OCI-LY3 (cell line): Measurements from ENCODE around the gene PLXNB3.

ENCODE experiments used
- H2AFZ ChIP-seq: fragments of 200-600, 300-600 bp; shearing (Covaris generic); 2 replicates; pipeline ENCODE4 v1.6.0; 2014; ENCODE audit warnings: antibody characterized with exemption, low read depth, low read length
- H3K27ac ChIP-seq: fragments of 200-600, 300-600 bp; sonication (generic); 2 replicates; pipeline ENCODE4 v1.5.1; 2014; ENCODE audit warnings: mild to moderate bottlenecking, low read length, moderate library complexity, mixed read lengths
- H3K27me3 ChIP-seq: fragments of 200-600, 300-600 bp; sonication (generic); 2 replicates; pipeline ENCODE4 v1.6.1; 2014; ENCODE audit warnings: low read depth, low read length, mixed read lengths
- H3K36me3 ChIP-seq: fragments of 200-600, 300-600 bp; sonication (generic); replicated peaks from 2 replicates; pipeline ENCODE3; 2014; ENCODE audit warnings: low read depth, low read length, mixed read lengths
- H3K4me1 ChIP-seq: fragments of 300-600, 200-600 bp; sonication (generic); 2 replicates; pipeline ENCODE4 v1.6.1; 2014; ENCODE audit warnings: low read length, mixed read lengths
- H3K4me2 ChIP-seq: fragments of 200-600, 300-600 bp; sonication (generic); 2 replicates; pipeline ENCODE4 v1.6.1; 2014; ENCODE audit warnings: low read length, mixed read lengths
- H3K4me3 ChIP-seq: fragments of 300-600, 200-600 bp; sonication (generic); 2 replicates; pipeline ENCODE4 v1.5.1; 2014; ENCODE audit warnings: antibody characterized with exemption, mild to moderate bottlenecking, low read length, moderate library complexity
- H3K79me2 ChIP-seq: fragments of 300-600, 200-600 bp; shearing (Covaris generic); 2 replicates; pipeline ENCODE4 v1.6.1; 2014; ENCODE audit warnings: mild to moderate bottlenecking, low read length, mixed read lengths
- H3K9ac ChIP-seq: fragments of 300-600, 200-600 bp; shearing (Covaris generic); 2 replicates; pipeline ENCODE4 v1.6.0; 2014; ENCODE audit warnings: mild to moderate bottlenecking, low read length, moderate library complexity
- H3K9me3 ChIP-seq: fragments of 200-600, 300-600 bp; shearing (Covaris generic); 2 replicates; pipeline ENCODE4 v1.6.1; 2014; ENCODE audit warnings: low read length, mixed read lengths; ENCODE audit not compliant: insufficient read depth
- H4K20me1 ChIP-seq: fragments of 200-600, 300-600 bp; sonication (generic); 2 replicates; pipeline ENCODE4 v1.6.1; 2016; ENCODE audit warnings: low read length, mixed read lengths; ENCODE audit not compliant: insufficient read depth
- EZH2phosphoT487 ChIP-seq: fragments of 200-600 bp; shearing (Covaris generic); IDR thresholded peaks from 2 replicates; pipeline ENCODE4 v1.6.1; 2018; ENCODE audit warnings: antibody characterized with exemption, mixed run types, low read depth
- TF ChIP-seq, protein P1 (sequence below): fragments of 200-600, 300-600 bp; sonication (generic); IDR thresholded peaks from 2 replicates; pipeline ENCODE4 v1.5.1; 2014; ENCODE audit warnings: antibody characterized with exemption, low read length, low read depth

Gene PLXNB3

GRCh38 chrX:153773741-153774575 lies 9.9 kb downstream of the PLXNB3 start:
- Histone ChIP-seq H3K4me3 (no peak overlapping the region), H3K27ac (no peak overlapping the region), H2AFZ (no peak overlapping the region), H3K27me3 (no peaks in the 10 kb centered on the region), H3K36me3 (no peaks in the 10 kb centered on the region), H3K9ac (no peak overlapping the region), H3K4me1 (no peaks in the 10 kb centered on the region), H4K20me1 (no peaks in the 10 kb centered on the region), H3K9me3 (no peaks in the 10 kb centered on the region), H3K4me2 (no peak overlapping the region), H3K79me2 (no peaks in the 10 kb centered on the region)
- TF ChIP-seq, protein P1, sequence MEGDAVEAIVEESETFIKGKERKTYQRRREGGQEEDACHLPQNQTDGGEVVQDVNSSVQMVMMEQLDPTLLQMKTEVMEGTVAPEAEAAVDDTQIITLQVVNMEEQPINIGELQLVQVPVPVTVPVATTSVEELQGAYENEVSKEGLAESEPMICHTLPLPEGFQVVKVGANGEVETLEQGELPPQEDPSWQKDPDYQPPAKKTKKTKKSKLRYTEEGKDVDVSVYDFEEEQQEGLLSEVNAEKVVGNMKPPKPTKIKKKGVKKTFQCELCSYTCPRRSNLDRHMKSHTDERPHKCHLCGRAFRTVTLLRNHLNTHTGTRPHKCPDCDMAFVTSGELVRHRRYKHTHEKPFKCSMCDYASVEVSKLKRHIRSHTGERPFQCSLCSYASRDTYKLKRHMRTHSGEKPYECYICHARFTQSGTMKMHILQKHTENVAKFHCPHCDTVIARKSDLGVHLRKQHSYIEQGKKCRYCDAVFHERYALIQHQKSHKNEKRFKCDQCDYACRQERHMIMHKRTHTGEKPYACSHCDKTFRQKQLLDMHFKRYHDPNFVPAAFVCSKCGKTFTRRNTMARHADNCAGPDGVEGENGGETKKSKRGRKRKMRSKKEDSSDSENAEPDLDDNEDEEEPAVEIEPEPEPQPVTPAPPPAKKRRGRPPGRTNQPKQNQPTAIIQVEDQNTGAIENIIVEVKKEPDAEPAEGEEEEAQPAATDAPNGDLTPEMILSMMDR, result no peak
- no peak for TF ChIP-seq EZH2phosphoT487

DNA sequence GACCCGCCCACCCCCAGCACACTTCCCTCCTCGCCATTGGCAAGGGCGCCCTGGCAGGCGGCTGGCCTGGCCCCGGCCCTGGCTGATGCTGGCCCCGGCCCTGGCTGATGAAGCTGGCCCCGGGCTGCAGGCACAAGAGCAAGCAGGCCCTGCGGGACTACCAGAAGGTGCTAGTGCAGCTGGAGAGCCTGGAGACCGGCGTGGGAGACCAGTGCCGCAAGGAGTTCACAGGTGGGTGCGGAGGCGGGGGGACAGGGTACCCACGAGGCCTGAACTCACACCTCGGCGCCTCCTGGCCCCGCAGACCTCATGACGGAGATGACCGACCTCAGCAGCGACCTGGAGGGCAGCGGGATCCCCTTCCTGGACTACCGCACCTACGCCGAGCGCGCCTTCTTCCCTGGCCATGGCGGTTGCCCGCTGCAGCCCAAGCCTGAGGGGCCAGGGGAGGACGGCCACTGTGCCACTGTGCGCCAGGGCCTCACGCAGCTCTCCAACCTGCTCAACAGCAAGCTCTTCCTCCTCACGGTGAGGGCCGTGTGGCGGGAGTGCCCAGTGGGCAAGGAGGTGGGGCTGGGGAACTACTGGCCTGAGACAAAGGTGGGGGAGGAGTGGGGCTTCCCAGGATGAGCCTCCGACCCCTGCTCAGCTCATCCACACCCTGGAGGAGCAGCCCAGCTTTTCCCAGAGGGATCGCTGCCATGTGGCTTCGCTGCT lies 10.7 kb downstream of the PLXNB3 start:
- Histone ChIP-seq H3K27me3 (no peaks in the 10 kb centered on the region), H3K36me3 (no peaks in the 10 kb centered on the region), H3K4me3 (no peak overlapping the region), H3K9me3 (no peaks in the 10 kb centered on the region), H4K20me1 (no peaks in the 10 kb centered on the region), H3K4me1 (no peaks in the 10 kb centered on the region), H2AFZ (no peak overlapping the region), H3K4me2 (no peak overlapping the region), H3K27ac (no peak overlapping the region), H3K9ac (no peak overlapping the region), H3K79me2 (no peaks in the 10 kb centered on the region)
- no peak for TF ChIP-seq EZH2phosphoT487
- TF ChIP-seq, protein P1, result no peak

DNA sequence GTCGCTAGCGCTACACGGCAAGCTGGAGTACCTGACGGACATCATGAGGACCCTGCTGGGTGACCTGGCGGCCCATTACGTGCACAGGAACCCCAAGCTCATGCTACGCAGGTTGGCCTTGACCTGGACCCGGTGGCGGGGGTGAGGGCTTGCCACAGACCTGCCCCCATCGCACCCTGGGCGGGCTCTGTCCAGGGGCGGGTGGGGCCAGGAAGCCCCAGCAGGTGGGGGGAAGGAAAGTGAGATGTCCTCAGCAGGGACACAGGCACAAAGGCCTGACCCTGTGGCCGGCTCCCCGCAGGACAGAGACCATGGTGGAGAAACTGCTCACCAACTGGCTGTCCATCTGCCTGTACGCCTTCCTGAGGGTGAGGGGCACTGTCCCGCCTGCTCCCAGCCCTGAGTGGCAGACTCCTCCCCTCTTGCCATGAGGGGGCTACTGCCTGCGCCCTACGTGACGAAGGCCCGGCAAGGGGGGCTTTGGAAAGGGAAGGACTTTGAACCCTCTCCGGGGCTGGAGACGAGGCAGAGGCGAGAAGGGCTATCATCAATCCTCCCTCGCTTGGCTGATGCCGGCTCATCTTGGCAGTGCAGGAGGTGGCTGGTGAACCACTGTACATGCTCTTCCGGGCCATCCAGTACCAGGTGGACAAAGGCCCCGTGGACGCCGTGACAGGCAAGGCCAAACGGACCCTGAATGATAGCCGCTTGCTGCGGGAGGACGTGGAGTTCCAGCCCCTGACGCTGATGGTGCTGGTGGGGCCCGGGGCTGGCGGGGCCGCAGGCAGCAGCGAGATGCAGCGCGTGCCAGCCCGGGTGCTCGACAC lies 11.5 kb downstream of the PLXNB3 start:
- Histone ChIP-seq H3K4me3 (no peak overlapping the region), H4K20me1 (no peaks in the 10 kb centered on the region)
- TF ChIP-seq, protein P1, result no peak
- TF ChIP-seq EZH2phosphoT487, result no peak

DNA sequence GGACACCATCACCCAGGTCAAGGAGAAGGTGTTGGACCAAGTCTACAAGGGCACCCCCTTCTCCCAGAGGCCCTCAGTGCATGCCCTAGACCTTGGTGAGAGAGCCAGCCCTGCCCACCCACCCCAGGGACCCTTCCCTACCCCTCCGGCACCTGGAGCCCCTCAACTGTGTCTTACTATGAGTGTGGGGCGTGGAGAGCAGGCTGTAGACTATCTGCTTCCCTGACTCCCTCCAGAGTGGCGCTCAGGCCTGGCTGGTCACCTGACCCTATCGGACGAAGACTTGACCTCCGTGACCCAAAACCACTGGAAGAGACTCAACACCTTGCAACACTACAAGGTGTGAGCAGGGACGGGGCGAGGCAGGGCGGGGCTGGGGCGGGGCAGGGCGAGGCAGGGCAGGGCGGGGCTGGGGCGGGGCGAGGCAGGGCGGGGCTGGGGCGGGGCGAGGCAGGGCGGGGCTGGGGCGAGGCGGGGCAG lies 12.1 kb downstream of the PLXNB3 start:
- H3K4me3 ChIP-seq, result no peak overlapping the region
- no peak overlapping the region for H3K9ac ChIP-seq
- no peak overlapping the region for H3K4me2 ChIP-seq
- no peaks in the 10 kb centered on the region for H3K79me2 ChIP-seq
- H2AFZ ChIP-seq, result no peak overlapping the region
- no peaks in the 10 kb centered on the region for H4K20me1 ChIP-seq
- H3K36me3 ChIP-seq, result no peaks in the 10 kb centered on the region
- H3K4me1 ChIP-seq, result no peaks in the 10 kb centered on the region
- no peaks in the 10 kb centered on the region for H3K9me3 ChIP-seq
- H3K27ac ChIP-seq, result no peak overlapping the region
- H3K27me3 ChIP-seq, result no peaks in the 10 kb centered on the region
- TF ChIP-seq EZH2phosphoT487, result no peak
- TF ChIP-seq, protein P1, result no peak

More for the DNA sequence above, 11.5 kb downstream of the PLXNB3 start:
- Histone ChIP-seq H3K4me1 (no peaks in the 10 kb centered on the region), H2AFZ (no peak overlapping the region), H3K4me2 (no peak overlapping the region), H3K9me3 (no peaks in the 10 kb centered on the region), H3K36me3 (no peaks in the 10 kb centered on the region), H3K27me3 (no peaks in the 10 kb centered on the region), H3K9ac (no peak overlapping the region), H3K79me2 (no peaks in the 10 kb centered on the region), H3K27ac (no peak overlapping the region)
